Measurements from ENCODE around the gene GSDMA.

Gene GSDMA

GRCh38 chr17:39996162-39996561 is 33.4 kb downstream of the GSDMA start:
- Histone ChIP-seq H3K14ac (ENCODE audit: low read length) (no peak overlapping the region), H3K27ac (replicated peaks; ENCODE audit: low read length) (no peak overlapping the region), H4K91ac (ENCODE audit: low read depth, low read length, poor library complexity) (no peak overlapping the region), H3K4me1 (ENCODE audit: control insufficient read depth in 2 of 2, insufficient read depth in 1 of 2, low read depth in 1 of 2, low read length in 2 of 2) (no peaks in the 10 kb centered on the region), H3K23ac (ENCODE audit: low read depth, low read length, poor library complexity) (no peak overlapping the region), H2BK120ac (ENCODE audit: low read depth, low read length) (no peak overlapping the region), H3K18ac (ENCODE audit: low read length) (no peak overlapping the region), H3K4ac (ENCODE audit: low read length) (no peak overlapping the region), H3K79me1 (ENCODE audit: low read depth, low read length) (no peaks in the 10 kb centered on the region), H4K8ac (ENCODE audit: low read depth, low read length) (no peak overlapping the region), H3K36me3 (replicated peaks in 1 of 2; ENCODE audit: control insufficient read depth in 2 of 2, insufficient read depth in 2 of 2, low read length in 2 of 2) (peaks cover 60 to 72% of the 10 kb centered on the region in 2 donors), H2BK12ac (ENCODE audit: low read length) (no peak overlapping the region), H3K9me3 (replicated peaks in 1 of 2; ENCODE audit: control insufficient read depth in 2 of 2, insufficient read depth in 1 of 2, low read depth in 1 of 2, low read length in 2 of 2) (no peaks in the 10 kb centered on the region), H3K4me3 (ENCODE audit: low read length in 2 of 2) (no peak overlapping the region), H2BK15ac (ENCODE audit: low read length) (no peak overlapping the region), H3K4me2 (ENCODE audit: insufficient read depth, low read length, poor library complexity, severe bottlenecking) (no peak overlapping the region), H3K9ac (ENCODE audit: low read depth, low read length, poor library complexity) (no peak overlapping the region), H2BK5ac (ENCODE audit: low read length) (no peak overlapping the region), H2AK5ac (ENCODE audit: low read depth, low read length) (no peak overlapping the region), H2AFZ (ENCODE audit: low read length) (no peak overlapping the region), H3K27me3 (ENCODE audit: control insufficient read depth in 3 of 3, insufficient read depth in 3 of 3, low read depth in 1 of 3, low read length in 3 of 3) (no peaks in the 10 kb centered on the region)
- no peak for DNase-seq (ENCODE audit: low spot score)
- WGBS, 2 donors (ENCODE audit: extremely low coverage in 2 of 2, insufficient read length in 2 of 2, insufficient replicate concordance in 1 of 2), result no CpG with 5 or more reads among the region's 8 CpGs

GRCh38 chr17:39996800-39997199 is 34.0 kb downstream of the GSDMA start:
- Histone ChIP-seq H3K23ac (ENCODE audit: low read depth, low read length, poor library complexity) (no peak overlapping the region), H3K4me1 (ENCODE audit: control insufficient read depth in 2 of 2, insufficient read depth in 1 of 2, low read depth in 1 of 2, low read length in 2 of 2) (no peaks in the 10 kb centered on the region), H2BK5ac (ENCODE audit: low read length) (no peak overlapping the region), H2AK5ac (ENCODE audit: low read depth, low read length) (no peak overlapping the region), H3K9me3 (replicated peaks in 1 of 2; ENCODE audit: control insufficient read depth in 2 of 2, insufficient read depth in 1 of 2, low read depth in 1 of 2, low read length in 2 of 2) (no peaks in the 10 kb centered on the region), H4K8ac (ENCODE audit: low read depth, low read length) (no peak overlapping the region), H4K91ac (ENCODE audit: low read depth, low read length, poor library complexity) (no peak overlapping the region), H3K9ac (ENCODE audit: low read depth, low read length, poor library complexity) (no peak overlapping the region), H2BK120ac (ENCODE audit: low read depth, low read length) (no peak overlapping the region), H3K4ac (ENCODE audit: low read length) (no peak overlapping the region), H3K36me3 (replicated peaks in 1 of 2; ENCODE audit: control insufficient read depth in 2 of 2, insufficient read depth in 2 of 2, low read length in 2 of 2) (peaks cover 54 to 65% of the 10 kb centered on the region in 2 donors), H3K79me1 (ENCODE audit: low read depth, low read length) (no peaks in the 10 kb centered on the region), H3K14ac (ENCODE audit: low read length) (no peak overlapping the region), H3K4me2 (ENCODE audit: insufficient read depth, low read length, poor library complexity, severe bottlenecking) (no peak overlapping the region), H3K27ac (replicated peaks; ENCODE audit: low read length) (no peak overlapping the region), H2AFZ (ENCODE audit: low read length) (no peak overlapping the region), H3K27me3 (ENCODE audit: control insufficient read depth in 3 of 3, insufficient read depth in 3 of 3, low read depth in 1 of 3, low read length in 3 of 3) (no peaks in the 10 kb centered on the region), H2BK12ac (ENCODE audit: low read length) (no peak overlapping the region), H3K18ac (ENCODE audit: low read length) (no peak overlapping the region), H3K4me3 (ENCODE audit: low read length in 2 of 2) (no peak overlapping the region), H2BK15ac (ENCODE audit: low read length) (no peak overlapping the region)
- no peak for DNase-seq (ENCODE audit: low spot score)
- no CpG with 5 or more reads among the region's 6 CpGs for WGBS, 2 donors (ENCODE audit: extremely low coverage in 2 of 2, insufficient read length in 2 of 2, insufficient replicate concordance in 1 of 2)

- H4K91ac ChIP-seq (ENCODE audit: low read depth, low read length, poor library complexity), result no peak overlapping the region
- H3K9me3 ChIP-seq (replicated peaks in 1 of 2; ENCODE audit: control insufficient read depth in 2 of 2, insufficient read depth in 1 of 2, low read depth in 1 of 2, low read length in 2 of 2), result no peaks in the 10 kb centered on the region
- no peak overlapping the region for H2BK12ac ChIP-seq (ENCODE audit: low read length)
- H2BK15ac ChIP-seq (ENCODE audit: low read length), result no peak overlapping the region
- H3K36me3 ChIP-seq (replicated peaks in 1 of 2; ENCODE audit: control insufficient read depth in 2 of 2, insufficient read depth in 2 of 2, low read length in 2 of 2), result peaks cover 49 to 58% of the 10 kb centered on the region in 2 donors
- H2BK5ac ChIP-seq (ENCODE audit: low read length), result no peak overlapping the region
- H2BK120ac ChIP-seq (ENCODE audit: low read depth, low read length), result no peak overlapping the region
- no peak overlapping the region for H2AFZ ChIP-seq (ENCODE audit: low read length)
- H3K4ac ChIP-seq (ENCODE audit: low read length), result no peak overlapping the region
- no peak overlapping the region for H3K9ac ChIP-seq (ENCODE audit: low read depth, low read length, poor library complexity)
- no peak overlapping the region for H3K14ac ChIP-seq (ENCODE audit: low read length)
- no CpG with 5 or more reads among the region's 4 CpGs for WGBS, 2 donors (ENCODE audit: extremely low coverage in 2 of 2, insufficient read length in 2 of 2, insufficient replicate concordance in 1 of 2)
- no peak overlapping the region for H4K8ac ChIP-seq (ENCODE audit: low read depth, low read length)
- no peak for DNase-seq (ENCODE audit: low spot score)
- no peak overlapping the region for H3K23ac ChIP-seq (ENCODE audit: low read depth, low read length, poor library complexity)
- H3K27me3 ChIP-seq (ENCODE audit: control insufficient read depth in 3 of 3, insufficient read depth in 3 of 3, low read depth in 1 of 3, low read length in 3 of 3), result no peaks in the 10 kb centered on the region
- H3K79me1 ChIP-seq (ENCODE audit: low read depth, low read length), result no peaks in the 10 kb centered on the region
- H2AK5ac ChIP-seq (ENCODE audit: low read depth, low read length), result no peak overlapping the region
- H3K4me2 ChIP-seq (ENCODE audit: insufficient read depth, low read length, poor library complexity, severe bottlenecking), result no peak overlapping the region
- no peak overlapping the region for H3K18ac ChIP-seq (ENCODE audit: low read length)
- no peaks in the 10 kb centered on the region for H3K4me1 ChIP-seq (ENCODE audit: control insufficient read depth in 2 of 2, insufficient read depth in 1 of 2, low read depth in 1 of 2, low read length in 2 of 2)
- no peak overlapping the region for H3K27ac ChIP-seq (replicated peaks; ENCODE audit: low read length)
- H3K4me3 ChIP-seq (ENCODE audit: low read length in 2 of 2), result no peak overlapping the region
These were observed 34.7 kb downstream of the GSDMA start for GRCh38 chr17:39997543-39997942.

GRCh38 chr17:39999067-39999466 is 36.3 kb downstream of the GSDMA start:
- H3K14ac ChIP-seq (ENCODE audit: low read length), result no peak overlapping the region
- H3K4me2 ChIP-seq (ENCODE audit: insufficient read depth, low read length, poor library complexity, severe bottlenecking), result no peak overlapping the region
- H2BK12ac ChIP-seq (ENCODE audit: low read length), result no peak overlapping the region
- H2AK5ac ChIP-seq (ENCODE audit: low read depth, low read length), result no peak overlapping the region
- no peak overlapping the region for H3K27ac ChIP-seq (replicated peaks; ENCODE audit: low read length)
- H3K27me3 ChIP-seq (ENCODE audit: control insufficient read depth in 3 of 3, insufficient read depth in 3 of 3, low read depth in 1 of 3, low read length in 3 of 3), result no peaks in the 10 kb centered on the region
- no peak overlapping the region for H3K18ac ChIP-seq (ENCODE audit: low read length)
- H3K9ac ChIP-seq (ENCODE audit: low read depth, low read length, poor library complexity), result no peak overlapping the region
- peaks cover 36 to 43% of the 10 kb centered on the region in 2 donors for H3K36me3 ChIP-seq (replicated peaks in 1 of 2; ENCODE audit: control insufficient read depth in 2 of 2, insufficient read depth in 2 of 2, low read length in 2 of 2)
- no peaks in the 10 kb centered on the region for H3K79me1 ChIP-seq (ENCODE audit: low read depth, low read length)
- H3K9me3 ChIP-seq (replicated peaks in 1 of 2; ENCODE audit: control insufficient read depth in 2 of 2, insufficient read depth in 1 of 2, low read depth in 1 of 2, low read length in 2 of 2), result no peaks in the 10 kb centered on the region
- no peak overlapping the region for H3K4me3 ChIP-seq (ENCODE audit: low read length in 2 of 2)
- no CpG with 5 or more reads among the region's 4 CpGs for whole genome bisulfite sequencing, 2 donors (ENCODE audit: extremely low coverage in 2 of 2, insufficient read length in 2 of 2, insufficient replicate concordance in 1 of 2)
- H4K91ac ChIP-seq (ENCODE audit: low read depth, low read length, poor library complexity), result no peak overlapping the region
- DNase-seq (ENCODE audit: low spot score), result no peak
- no peak overlapping the region for H2BK120ac ChIP-seq (ENCODE audit: low read depth, low read length)
- H2BK5ac ChIP-seq (ENCODE audit: low read length), result no peak overlapping the region
- no peaks in the 10 kb centered on the region for H3K4me1 ChIP-seq (ENCODE audit: control insufficient read depth in 2 of 2, insufficient read depth in 1 of 2, low read depth in 1 of 2, low read length in 2 of 2)
- no peak overlapping the region for H2AFZ ChIP-seq (ENCODE audit: low read length)
- no peak overlapping the region for H4K8ac ChIP-seq (ENCODE audit: low read depth, low read length)
- no peak overlapping the region for H3K23ac ChIP-seq (ENCODE audit: low read depth, low read length, poor library complexity)
- no peak overlapping the region for H3K4ac ChIP-seq (ENCODE audit: low read length)
- H2BK15ac ChIP-seq (ENCODE audit: low read length), result no peak overlapping the region
